DMS53 treated with DMSO at 0.1 percent for 48 hours (cell line): ENCODE measurements around the gene SHROOM3.
A peak's percentile ranks its signal among the peaks of the same experiment; 100 is the strongest.

Experiments
- DNase-seq: peaks from one replicate; lab custom pipeline; 2025; ENCODE audit not compliant: unreplicated experiment; lab: John Stamatoyannopoulos, UW

The SHROOM3 gene

GRCh38 chr4:76738086-76738931 is 303.3 kb downstream of the SHROOM3 start:
- DNase-seq, result no peak

- no peak for DNase-seq
Observed at GRCh38 chr4:76740192-76740591, 305.2 kb downstream of the SHROOM3 start.

- no peak for DNase-seq
Observed at GRCh38 chr4:76740866-76741662, 306.0 kb downstream of the SHROOM3 start.

- DNase-seq, result no peak
Observed at GRCh38 chr4:76741663-76742020, 306.6 kb downstream of the SHROOM3 start.

- no peak for DNase-seq
Observed at GRCh38 chr4:76744241-76744921, 309.4 kb downstream of the SHROOM3 start.

- no peak for DNase-seq
Observed at GRCh38 chr4:76745240-76745639, 310.2 kb downstream of the SHROOM3 start.

- DNase-seq, result no peak
Observed at GRCh38 chr4:76747563-76747962, 312.5 kb downstream of the SHROOM3 start.

GRCh38 chr4:76748649-76749048 is 313.6 kb downstream of the SHROOM3 start:
- DNase-seq, result peak; percentile 24

GRCh38 chr4:76749355-76749754 is 314.3 kb downstream of the SHROOM3 start:
- DNase-seq, result no peak

- no peak for DNase-seq
Observed at GRCh38 chr4:76750716-76751115, 315.7 kb downstream of the SHROOM3 start.

- DNase-seq, result no peak
Observed at GRCh38 chr4:76751612-76752343, 316.7 kb downstream of the SHROOM3 start.

- DNase-seq, result no peak
Observed at GRCh38 chr4:76752861-76753501, 318.0 kb downstream of the SHROOM3 start.

- DNase-seq, result no peak
Observed at GRCh38 chr4:76753814-76754213, 318.8 kb downstream of the SHROOM3 start.

- no peak for DNase-seq
Observed at GRCh38 chr4:76754439-76754838, 319.4 kb downstream of the SHROOM3 start.

- no peak for DNase-seq
Observed at GRCh38 chr4:76755756-76756155, 320.7 kb downstream of the SHROOM3 start.

- DNase-seq, result no peak
Observed at GRCh38 chr4:76756416-76756815, 321.4 kb downstream of the SHROOM3 start.

GRCh38 chr4:76757418-76757939 is 322.4 kb downstream of the SHROOM3 start:
- no peak for DNase-seq

- DNase-seq, result peak; percentile 34
Observed at GRCh38 chr4:76758290-76758882, 323.4 kb downstream of the SHROOM3 start.

GRCh38 chr4:76758996-76759395 is 324.0 kb downstream of the SHROOM3 start:
- DNase-seq, result no peak

- DNase-seq, result no peak
Observed at GRCh38 chr4:76760193-76760592, 325.2 kb downstream of the SHROOM3 start.
